Stimulated activated CD8-positive, alpha-beta memory T cell treated with anti-CD3 and anti-CD28 coated beads, Interleukin-15, amount 100 ng/mL, for 48 hours (primary cell): ENCODE results near the gene TMEM179.

Experiments used
- DNase-seq, 2 donors: peaks; one replicate each; pipeline ENCODE4 v3.0.0-alpha.2; 2020; ENCODE audit warnings: low read depth in 2 of 2

Gene TMEM179

DNA sequence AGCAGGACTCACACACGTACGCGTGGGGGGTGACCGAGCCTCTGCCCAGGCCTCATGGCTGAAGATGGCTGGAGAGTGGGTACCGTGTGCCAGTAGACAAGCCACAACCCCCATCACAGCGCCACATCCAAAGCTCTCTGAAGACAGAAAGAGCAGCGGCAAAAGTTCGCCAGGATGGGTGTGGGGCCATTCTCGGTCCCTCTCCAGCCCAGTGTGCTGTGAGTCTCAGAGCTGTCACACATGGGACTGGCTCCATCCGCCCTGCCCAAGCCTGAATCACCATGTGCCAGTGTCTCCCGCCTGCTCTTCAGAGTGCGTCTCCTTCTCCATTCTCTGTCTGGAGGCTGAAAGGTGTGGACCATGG, 5.7 kb downstream of the TMEM179 start:
- no peak for DNase-seq

DNA sequence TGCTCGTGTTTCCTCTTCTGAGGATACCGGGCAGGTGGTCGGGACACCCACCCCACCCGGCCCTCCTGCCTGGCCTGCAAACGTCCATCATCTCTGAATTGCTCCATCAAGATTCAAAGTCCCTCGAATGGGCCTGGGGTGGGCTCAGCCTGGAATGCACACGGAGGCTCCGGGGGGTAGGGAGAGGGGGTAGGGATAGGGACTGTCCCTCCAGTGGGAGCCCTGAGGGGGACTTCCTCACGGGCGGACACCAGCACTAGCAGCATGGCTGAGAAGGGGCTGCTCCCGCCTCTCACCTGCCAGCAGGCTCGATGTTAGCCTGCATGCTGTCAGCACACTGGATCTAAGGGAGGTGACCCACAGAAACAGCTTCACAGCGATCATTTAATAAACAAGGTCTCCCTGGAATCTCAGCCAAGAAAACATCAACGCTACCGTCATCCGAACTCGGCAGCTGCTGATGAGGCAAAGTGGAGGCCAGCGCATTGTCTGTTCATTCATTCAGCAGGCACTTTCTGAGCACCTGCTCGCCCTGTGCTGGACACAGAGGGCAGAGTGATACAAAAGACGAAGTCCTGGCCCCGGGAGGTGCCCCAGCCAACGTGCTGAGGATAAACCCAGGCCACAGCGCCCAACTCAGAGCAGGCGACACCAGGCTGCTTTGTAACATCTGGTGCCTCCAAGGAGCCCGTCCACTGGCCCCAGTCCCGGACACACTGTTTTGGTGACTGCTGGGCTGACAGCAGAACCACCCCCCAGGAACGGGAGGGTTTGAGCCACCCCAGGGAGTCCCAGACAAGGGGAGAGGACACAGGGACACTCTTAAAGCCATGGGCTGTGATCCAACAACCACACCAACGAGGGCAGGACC, 6.3 kb downstream of the TMEM179 start:
- DNase-seq: no peak

DNA sequence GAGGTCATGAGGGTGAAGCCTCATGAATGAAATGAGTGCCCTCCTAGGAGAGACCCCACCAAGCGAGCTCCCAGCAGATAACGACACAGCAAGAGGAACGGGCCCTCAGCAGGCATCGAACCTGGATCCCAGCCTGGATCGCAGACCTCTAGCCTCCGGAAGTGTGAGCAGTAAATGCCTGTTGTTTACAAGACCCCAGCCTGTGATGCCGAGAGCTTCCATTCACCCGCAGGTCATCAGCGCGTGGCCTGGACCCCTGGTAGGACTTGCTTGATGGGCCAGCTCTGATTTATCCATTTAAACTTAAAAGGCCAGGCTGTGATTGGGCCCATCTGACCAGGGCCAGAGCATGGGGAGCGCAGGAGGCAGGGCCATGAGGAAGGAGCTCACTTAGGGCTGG, 7.0 kb downstream of the TMEM179 start:
- DNase-seq: no peak

DNA sequence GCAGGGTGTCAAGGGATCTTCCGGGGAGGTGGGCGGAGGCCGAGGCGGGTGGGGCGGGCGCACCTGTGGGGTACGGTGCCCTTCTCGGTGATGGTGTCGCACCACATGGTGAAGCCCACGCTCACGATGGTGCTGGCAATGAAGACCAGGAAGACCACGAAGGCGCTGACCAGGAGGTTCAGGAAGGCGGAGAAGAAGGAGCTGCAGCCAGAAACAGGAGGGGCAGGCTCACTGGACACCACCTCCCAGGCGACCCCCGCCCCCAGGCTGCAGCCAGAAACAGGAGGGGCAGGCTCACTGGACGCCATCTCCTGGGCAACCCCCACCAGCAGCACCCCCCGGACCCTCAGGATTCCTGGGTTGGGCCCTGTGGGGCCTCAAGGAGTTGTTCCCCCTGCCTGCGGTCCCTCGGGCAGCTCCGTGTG, 7.6 kb downstream of the TMEM179 start:
- DNase-seq: no peak

DNA sequence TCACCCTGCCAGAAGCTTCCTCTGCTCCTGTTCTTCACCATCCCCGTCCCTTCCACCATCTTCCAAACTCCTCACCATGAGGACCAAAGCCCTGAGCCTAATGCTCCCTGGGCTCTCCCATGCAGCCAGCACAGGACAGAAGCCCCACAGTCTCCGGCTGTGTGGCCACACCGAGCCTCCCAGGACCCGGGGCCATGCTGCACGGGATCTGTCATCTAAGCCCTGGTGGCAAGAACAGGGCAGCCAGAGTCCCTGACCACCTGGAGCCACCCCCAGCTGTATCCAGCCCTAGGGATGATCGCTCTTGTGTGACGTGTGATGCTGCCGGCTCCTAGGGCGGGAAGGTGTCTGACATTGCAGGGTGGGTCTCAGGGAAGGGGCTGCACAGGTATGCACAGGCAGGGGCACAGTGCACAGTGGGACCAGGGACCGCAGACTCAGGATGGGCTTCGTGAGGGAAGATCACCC, 8.1 kb downstream of the TMEM179 start:
- DNase-seq: no peak

DNA sequence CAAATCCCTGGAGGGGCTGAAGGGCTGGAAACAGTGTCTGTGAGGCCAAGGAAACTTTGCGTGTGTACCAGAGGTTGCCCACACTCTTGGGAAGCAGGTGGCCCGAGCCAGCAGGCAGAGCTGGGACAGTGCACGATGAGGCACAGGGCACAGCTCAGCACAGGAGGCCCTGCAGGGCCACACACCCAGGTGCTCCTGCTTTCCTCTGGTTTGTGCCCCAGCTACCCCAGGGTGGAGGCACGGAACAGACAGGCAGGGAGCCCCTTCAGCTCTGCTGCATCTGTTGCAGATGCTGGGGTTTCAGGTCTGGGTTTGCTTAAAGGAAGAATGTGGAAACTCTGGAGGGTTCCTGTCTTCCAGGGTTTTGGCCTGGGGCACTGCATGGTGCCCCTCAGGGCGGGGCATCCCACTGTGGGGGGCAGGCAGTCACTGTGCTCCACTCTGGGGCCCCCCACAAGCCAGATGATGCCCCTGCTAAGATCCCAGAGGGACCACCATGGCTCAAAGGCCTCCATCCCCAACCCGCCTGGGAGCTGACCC, 8.6 kb downstream of the TMEM179 start:
- DNase-seq: no peak

GRCh38 chr14:104595116-104595675, 9.4 kb downstream of the TMEM179 start:
- no peak for DNase-seq

DNA sequence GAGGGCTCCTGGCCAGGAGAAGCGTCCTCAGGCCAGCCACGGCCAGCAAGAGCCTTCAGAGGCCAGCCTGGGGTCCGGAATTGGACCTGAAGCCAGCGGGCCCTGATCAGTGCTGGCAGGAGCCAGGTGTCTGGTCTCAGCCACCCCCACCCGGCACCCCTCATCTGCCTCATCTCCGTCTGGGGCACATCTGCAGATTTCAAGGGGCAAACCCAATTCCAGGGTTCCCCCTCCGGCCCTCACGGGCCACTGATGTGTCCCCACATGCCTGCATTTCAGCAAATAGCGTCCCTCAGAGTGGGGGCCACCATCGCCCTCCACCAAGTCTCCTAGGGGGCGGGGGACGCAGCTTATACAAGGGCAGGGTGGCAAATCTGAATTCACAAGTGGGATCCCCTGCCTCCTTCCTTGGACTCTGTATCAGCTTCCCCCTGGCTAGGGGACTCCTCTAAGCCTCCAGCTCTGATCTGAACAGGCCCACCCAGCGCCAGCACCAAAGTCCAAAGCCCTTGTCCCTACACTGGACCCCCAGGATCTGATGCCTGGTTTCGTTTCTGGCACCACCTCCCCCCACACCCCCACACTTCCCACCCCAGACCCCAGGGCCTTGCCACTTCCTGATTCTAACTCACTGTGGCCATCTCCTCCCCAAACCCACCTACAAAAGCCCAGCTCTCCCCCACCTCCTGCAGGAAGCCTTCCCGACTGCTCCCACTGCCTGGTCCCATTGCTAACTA, 10.1 kb downstream of the TMEM179 start:
- DNase-seq: no peak

GRCh38 chr14:104593710-104594136, 10.8 kb downstream of the TMEM179 start:
- DNase-seq: no peak

GRCh38 chr14:104593241-104593701, 11.3 kb downstream of the TMEM179 start:
- DNase-seq: no peak

DNA sequence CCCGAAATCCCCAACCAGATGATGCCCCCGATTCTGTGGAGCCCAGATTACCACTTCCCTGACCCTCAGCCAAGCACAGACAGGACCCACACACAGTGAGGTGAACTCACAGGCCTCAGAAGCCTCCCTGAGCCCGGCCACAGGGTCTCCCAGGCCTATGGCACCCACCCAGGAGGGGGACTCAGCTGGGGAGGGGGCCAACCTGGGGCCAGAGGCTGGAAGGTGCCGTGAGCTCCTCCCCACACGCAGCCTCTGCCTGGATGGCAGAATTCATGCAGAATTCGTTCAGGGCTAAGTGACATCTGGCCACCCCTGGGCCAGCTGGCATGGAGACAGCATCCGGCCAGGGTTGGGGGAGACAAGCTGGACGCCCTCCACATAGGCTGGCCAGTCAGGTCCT, 11.8 kb downstream of the TMEM179 start:
- no peak for DNase-seq

DNA sequence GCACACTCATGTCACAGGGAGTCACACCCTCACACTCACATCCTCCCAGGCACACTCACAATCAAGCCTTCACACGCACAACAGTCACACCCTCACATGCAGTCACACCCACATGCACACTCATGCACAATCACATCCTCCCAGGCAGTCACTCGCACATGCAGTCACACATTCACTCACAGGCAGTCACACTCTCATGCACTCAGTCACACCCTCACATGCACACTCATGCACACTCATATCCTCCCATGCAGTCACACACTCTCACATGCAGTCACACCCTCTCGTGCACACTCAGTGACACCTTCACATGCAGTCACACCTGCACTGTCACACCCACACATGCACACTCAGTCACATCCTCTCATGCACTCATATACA, 12.3 kb downstream of the TMEM179 start:
- no peak for DNase-seq

- DNase-seq: no peak
These were observed 12.9 kb downstream of the TMEM179 start for GRCh38 chr14:104591506-104592291.

- no peak for DNase-seq
These were observed 13.5 kb downstream of the TMEM179 start for GRCh38 chr14:104591031-104591430.

DNA sequence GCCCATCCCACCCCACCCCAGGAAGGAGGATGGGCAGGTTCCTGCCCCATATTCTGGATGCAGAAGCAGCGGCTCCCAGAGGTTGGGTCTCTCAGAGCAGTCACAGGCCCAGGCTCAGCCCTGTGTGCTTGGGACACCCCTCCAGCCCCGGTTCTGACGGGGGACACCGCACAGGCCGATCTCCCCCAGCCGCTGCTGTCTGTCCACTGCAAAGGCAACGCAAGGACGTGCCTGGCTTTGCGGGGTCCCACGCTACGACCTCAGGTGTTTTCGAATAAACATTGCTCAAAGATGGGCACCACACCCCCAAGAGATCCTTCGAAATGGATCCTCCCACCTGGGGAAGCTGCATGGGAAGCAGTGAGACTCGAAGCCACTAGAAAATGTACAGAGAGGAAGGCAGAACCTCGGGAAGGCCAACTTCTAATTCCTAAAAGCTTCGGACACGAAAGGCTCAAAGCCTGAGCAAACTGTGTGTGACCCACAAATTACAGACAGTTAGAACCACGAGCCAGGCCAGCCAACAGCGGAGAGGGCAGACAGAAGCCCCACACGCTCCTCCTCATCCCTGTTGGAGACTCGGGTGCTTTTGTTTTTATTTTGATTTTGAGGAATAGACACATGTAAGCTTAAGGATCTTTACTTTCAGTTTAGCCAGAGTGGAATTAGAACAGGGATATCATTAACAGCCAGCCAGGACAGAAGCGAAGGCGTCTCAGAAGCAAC, 14.2 kb downstream of the TMEM179 start:
- DNase-seq: no peak

DNA sequence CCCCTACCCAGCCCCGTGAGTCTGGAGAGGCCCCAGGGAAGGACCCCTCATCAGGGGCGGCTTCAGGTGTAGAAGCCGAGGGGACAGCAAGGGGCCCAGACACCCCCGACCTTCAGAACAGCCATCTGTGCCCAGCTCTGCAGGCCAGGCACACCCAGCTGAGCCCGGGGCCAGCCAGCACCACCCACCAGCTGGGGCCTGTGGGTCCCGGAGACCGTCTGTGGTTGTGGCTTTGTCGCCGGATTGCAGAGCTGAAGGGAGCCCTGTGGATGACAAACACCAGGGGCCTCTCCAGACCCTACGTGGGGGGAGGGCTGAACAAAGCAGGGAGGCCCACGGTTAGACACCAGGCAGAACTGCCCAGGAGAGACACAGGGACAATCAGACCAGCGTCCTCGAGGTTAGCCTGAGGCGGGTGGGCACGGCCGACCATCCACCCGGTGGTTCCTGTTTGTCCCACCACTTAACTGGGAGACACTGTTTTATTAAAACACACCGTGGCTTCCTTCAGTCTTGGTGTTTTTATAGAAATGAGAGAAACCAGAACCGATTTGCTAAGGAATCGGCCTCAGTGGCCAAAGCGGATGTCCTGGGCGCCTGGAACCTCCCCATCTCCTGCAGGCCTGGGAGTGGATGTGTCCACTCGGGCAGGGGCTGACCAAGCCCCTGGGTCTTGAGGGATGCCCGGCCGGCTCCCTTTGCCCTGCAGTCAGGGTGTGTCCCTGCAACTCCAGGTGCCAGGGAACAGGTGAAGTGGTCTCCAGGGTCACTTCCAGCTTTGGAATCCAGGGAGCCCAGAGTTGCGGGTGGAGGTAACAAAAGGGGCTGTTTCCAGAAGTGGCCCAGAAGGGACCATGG, 15.0 kb downstream of the TMEM179 start:
- no peak for DNase-seq

DNA sequence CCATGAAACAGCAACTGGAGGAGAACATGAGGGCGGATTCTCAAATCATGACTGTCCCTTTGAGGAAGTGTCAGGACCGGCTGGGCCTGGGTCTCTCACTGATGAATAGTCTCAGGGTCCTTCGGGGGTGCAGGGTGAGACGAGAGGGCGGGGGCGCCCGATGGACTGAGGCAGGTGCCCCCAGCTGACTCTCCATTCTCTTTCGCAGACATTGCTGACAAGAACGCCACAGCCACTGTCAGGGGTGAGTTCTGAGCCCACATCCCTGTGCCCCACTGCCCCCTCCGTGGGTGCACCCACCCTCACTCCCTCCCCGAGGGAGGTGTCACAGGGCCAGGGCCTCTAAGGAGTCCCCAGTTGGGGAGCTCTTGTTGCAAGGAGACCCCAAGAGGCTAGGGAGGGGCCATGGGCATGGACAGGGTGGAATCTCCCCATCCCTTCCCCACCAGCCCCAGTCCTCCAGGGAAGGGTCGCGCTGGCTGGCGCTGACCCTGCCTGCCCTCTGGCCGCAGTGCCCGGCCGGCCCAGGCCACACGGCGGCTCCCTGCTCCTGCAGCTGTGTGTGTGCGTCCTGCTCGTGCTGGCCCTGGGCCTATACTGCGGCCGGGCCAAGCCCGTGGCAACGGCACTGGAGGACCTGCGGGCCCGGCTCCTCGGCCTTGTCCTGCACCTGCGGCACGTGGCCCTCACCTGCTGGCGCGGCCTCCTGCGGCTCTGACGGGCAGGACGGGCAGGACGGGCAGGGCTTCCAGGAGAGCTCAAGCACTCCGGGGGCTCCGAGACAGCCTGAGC, 16.3 kb downstream of the TMEM179 start:
- DNase-seq: no peak

DNA sequence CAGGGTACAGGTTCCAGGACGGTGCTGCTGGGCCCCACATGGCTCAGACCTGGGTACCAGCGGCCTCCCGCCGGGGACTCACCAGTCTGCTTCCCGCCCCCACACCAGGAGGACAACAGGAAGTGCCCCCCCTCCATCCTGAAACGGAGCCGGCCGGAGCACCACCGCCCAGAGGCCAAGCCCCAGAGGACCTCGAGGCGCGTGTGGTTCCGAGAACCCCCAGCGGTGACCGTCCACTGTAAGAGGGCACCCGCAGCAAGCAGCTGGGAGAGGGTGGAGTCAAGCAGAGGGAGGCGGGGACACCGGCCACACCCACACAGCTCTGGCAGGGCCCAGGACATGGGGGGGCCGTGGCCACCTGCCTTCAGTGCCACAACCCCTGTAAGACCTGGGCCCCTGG, 16.9 kb downstream of the TMEM179 start:
- DNase-seq: no peak
